Measurements from ENCODE around the gene FAM120A.
"Not testable (repeated sequence)": the region's sequence is repeated elsewhere in the genome, so short reads cannot be mapped to it uniquely, and the experiment has no call there.

DNA sequence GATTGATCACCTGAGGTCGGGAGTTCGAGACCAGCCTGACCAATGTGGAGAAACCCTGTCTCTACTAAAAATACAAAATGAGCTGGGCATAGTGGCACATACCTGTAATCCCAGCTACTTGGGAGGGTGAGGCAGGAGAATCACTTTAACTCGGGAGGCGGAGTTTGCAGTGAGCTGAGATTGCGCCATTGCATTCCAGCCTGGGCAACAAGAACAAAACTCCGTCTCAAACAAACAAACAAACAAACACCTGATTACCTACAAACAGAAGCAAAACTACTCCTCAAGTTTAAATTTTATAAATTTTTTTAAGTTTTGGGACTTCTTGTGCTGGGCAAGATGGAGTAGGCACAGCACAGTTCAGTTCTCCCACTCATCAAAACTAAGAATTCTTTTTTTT lies 12.2 kb upstream of the FAM120A start:
- TF ChIP-seq POLR2A, CTCF, EP300 (IDR thresholded peaks at IDR 0.05): not testable (repeated sequence)
